KOPT-K1 (cell line): ENCODE data around the gene CRYGA.

Experiments used
- H3K27ac ChIP-seq: fragments of 200-600 bp; sonication (generic); 2 replicates; pipeline ENCODE4 v1.5.1; 2016; ENCODE audit warnings: antibody characterized with exemption, mild to moderate bottlenecking, low read depth, low read length; ENCODE audit not compliant: poor library complexity, severe bottlenecking
- H3K36me3 ChIP-seq: fragments of 200-600 bp; sonication (generic); 2 replicates; pipeline ENCODE4 v1.5.1; 2017; ENCODE audit warnings: antibody characterized with exemption, mild to moderate bottlenecking, low read length, moderate library complexity; ENCODE audit not compliant: insufficient read depth
- H3K9me3 ChIP-seq: fragments of 200-600 bp; sonication (generic); 2 replicates; pipeline ENCODE4 v1.5.1; 2017; ENCODE audit warnings: antibody characterized with exemption, low read length, mild to moderate bottlenecking; ENCODE audit not compliant: insufficient read depth, poor library complexity, severe bottlenecking

CRYGA gene

DNA sequence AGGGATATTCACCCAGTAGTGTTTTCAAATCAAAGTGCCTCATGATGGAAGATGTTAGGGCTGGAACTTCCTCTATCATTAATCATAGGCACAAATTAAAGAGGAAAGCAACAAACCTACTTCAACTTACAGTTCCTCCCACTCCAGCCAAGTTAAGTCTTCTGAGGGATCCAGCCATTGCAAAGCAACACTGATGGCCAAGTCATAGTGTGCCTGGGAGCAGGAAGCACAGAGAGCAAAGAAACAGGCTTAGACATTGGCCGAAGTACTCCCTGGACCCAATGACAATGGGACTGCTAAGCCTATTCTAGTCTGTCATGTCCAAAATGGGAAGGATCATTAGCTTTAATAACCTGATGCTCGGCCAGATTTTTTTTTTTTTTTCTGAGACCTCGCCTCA, 19.4 kb upstream of the CRYGA start:
- H3K9me3 ChIP-seq: no peaks in the 10 kb centered on the region
- no peak overlapping the region for H3K27ac ChIP-seq
- H3K36me3 ChIP-seq: no peaks in the 10 kb centered on the region

DNA sequence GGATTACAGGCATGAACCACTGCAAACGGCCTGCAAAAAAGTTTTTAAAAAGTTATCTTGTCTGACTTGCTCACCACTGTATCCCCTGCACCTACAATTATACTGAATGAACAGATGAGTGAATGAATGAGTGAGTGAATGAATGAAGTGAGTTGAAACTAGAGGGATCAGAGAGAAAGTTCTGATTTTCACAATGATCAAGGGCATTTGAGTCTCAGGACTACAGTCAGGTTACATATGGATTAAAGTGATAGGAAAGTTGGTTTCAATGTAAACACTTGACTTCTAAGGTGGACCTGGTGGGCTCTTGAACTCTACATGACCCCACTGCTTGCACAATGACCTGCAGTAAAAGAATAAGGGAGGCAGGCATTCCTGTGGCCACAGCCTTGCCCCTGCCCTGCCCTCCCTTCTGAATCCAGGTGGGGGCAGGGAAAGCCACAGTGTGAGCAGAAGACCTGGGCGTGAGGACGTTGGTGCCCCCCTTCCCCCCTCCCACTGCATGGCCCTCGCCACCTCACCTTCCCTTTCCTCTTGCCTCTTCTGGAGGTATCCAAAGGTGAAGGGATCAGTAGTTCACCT, 15.7 kb upstream of the CRYGA start:
- Histone ChIP-seq H3K9me3 (no peaks in the 10 kb centered on the region), H3K36me3 (no peaks in the 10 kb centered on the region), H3K27ac (no peak overlapping the region)

DNA sequence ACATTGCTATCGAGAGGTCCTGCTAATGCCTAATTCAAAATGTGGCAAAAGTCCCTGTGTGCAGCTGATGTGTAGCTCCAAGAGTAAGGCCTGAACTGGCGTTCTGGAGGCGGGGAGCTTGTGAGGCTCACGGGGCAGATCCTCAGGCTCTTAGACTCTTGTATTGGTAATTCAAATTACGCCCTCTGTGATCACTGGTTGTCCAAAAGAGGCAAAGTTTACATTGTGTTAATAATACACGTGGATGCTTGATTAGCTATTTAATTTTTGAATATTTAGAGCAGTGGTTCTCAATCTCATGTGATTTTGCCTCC, 12.4 kb upstream of the CRYGA start:
- no peak overlapping the region for H3K27ac ChIP-seq
- no peaks in the 10 kb centered on the region for H3K9me3 ChIP-seq
- H3K36me3 ChIP-seq: no peaks in the 10 kb centered on the region

- H3K36me3 ChIP-seq: no peaks in the 10 kb centered on the region
- H3K27ac ChIP-seq: no peak overlapping the region
- H3K9me3 ChIP-seq: no peaks in the 10 kb centered on the region
Observed at GRCh38 chr2:208175069-208175839, 11.9 kb upstream of the CRYGA start.

GRCh38 chr2:208174144-208174543, 10.8 kb upstream of the CRYGA start:
- Histone ChIP-seq H3K9me3 (no peaks in the 10 kb centered on the region), H3K27ac (no peak overlapping the region), H3K36me3 (no peaks in the 10 kb centered on the region)

DNA sequence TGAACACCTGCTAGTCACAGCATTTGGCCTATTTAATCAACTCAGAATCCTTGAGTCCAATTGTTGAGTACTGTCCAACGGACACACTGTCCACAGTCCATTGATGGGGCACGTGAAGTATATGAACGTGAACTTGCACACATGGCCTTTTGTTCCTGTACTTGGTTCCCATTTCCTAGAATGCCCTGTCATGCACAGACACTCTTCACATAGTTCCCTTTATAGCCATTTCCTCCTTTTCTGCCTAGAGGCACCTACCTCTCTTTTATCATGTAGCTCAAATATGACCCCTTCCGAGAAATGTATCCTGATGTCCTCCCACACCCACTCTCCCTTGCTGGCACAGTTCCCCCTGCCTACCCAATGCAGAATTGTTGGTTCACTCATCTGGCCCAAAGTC, 8.7 kb upstream of the CRYGA start:
- no peak overlapping the region for H3K27ac ChIP-seq
- no peaks in the 10 kb centered on the region for H3K36me3 ChIP-seq

GRCh38 chr2:208164951-208165755, 1.8 kb upstream of the CRYGA start:
- H3K27ac ChIP-seq: no peak overlapping the region
- H3K36me3 ChIP-seq: no peaks in the 10 kb centered on the region
- no peaks in the 10 kb centered on the region for H3K9me3 ChIP-seq

More for the DNA sequence above, 8.7 kb upstream of the CRYGA start:
- no peaks in the 10 kb centered on the region for H3K9me3 ChIP-seq

GRCh38 chr2:208156439-208156838, 7.0 kb downstream of the CRYGA start:
- no peak overlapping the region for H3K27ac ChIP-seq
- peaks cover 11% of the 10 kb centered on the region for H3K9me3 ChIP-seq
- H3K36me3 ChIP-seq: no peaks in the 10 kb centered on the region

DNA sequence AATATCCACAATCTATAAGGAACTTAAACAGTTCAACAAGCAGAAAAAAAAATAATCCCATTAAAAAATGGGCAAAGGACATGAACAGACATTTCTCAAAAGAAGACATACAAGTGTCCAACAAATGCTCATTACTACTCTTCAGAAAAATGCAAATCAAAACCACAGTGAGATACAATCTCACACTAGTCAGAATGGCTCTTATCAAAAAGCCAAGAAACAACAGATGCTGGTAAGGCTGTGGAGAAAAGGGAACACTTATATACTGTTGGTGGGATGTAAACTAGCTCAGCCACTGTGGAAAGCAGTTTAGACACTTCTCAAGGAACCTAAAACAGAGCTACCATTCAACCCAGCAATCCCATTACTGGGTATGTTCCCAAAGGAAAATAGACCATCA, 10.2 kb downstream of the CRYGA start:
- Histone ChIP-seq H3K9me3 (peaks cover 18% of the 10 kb centered on the region), H3K27ac (no peak overlapping the region), H3K36me3 (no peaks in the 10 kb centered on the region)

DNA sequence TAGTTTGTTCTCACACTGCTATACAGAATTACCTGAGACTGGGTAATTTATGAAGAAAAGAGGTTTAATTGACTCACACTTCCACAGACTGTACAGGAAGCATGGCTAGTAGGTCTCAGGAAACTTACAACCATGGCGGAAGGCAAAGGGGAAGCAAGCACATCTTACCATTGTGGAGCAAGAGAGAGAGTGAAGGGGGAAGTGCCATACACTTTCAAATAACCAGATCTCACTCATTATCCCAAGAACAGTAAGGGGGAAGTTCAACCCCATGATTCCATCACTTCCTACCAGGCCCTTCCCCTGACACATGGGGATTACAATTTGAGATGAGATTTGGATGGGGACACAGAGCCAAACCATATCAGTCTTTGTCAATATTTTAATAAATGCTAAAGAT, 12.4 kb downstream of the CRYGA start:
- H3K9me3 ChIP-seq: peaks cover 18% of the 10 kb centered on the region
- no peaks in the 10 kb centered on the region for H3K36me3 ChIP-seq
- no peak overlapping the region for H3K27ac ChIP-seq

- Histone ChIP-seq H3K9me3 (peaks cover 18% of the 10 kb centered on the region), H3K36me3 (no peaks in the 10 kb centered on the region), H3K27ac (no peak overlapping the region)
Observed at GRCh38 chr2:208150094-208150493, 13.3 kb downstream of the CRYGA start.

DNA sequence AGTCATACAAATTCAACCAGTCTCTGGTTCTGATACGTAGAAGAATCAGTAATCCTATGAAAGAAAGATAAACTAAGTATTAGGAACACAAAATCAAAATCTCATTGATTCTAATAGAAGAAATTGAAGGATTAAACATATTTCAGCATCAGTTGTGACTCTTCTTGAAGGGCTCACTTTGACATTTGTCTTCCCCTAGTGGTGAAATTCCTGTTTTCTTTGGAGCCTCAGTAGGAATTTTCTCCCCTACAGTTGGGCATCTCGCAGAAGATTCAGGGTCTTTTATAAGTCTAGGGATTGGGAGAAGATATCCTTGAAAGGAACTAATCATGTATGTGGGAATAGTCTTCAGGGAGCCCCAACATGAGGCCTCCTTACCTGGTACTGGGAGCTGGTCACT, 14.6 kb downstream of the CRYGA start:
- Histone ChIP-seq H3K36me3 (no peaks in the 10 kb centered on the region), H3K9me3 (peaks cover 18% of the 10 kb centered on the region), H3K27ac (no peak overlapping the region)

DNA sequence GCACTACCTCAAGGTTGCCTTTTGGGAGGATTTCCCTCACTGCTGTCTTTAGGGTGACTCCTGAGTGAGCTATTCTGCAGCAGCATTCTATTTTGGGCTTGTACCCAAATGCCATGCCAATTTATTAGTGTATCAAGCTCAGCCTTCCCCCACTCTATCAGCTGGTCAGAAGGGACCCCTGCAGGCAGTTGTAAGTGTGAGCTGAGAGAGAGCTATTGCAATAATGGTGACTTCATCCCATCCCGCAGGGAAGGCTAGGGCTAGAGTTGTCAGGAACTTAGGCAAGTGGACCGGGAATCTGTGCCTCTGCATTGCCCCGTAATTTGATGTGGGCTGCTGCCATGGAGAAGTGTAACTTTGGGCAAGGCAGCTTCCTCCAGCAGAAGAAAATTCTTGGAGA, 15.6 kb downstream of the CRYGA start:
- Histone ChIP-seq H3K27ac (no peak overlapping the region), H3K9me3 (peaks cover 14% of the 10 kb centered on the region), H3K36me3 (no peaks in the 10 kb centered on the region)

DNA sequence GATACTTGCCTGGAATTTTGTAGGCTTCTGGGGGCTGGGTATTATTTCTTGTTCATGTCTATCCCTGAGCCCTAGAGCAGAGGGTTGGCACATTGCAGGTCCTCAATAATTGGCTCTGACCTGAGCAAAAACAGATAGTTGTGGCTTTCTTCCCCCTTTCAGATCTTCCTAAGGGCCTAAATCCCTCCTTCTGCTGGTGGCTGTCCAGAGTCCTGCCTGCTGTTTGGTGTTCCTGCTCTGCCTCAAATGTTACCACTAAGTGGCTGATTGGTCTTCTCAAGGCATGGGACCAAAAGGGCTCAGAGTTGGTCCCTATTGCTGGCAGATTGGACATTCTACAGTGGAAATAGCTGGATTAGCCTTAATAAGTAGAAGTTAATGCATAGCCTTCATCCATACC, 16.4 kb downstream of the CRYGA start:
- H3K9me3 ChIP-seq: peaks cover 13% of the 10 kb centered on the region
- no peaks in the 10 kb centered on the region for H3K36me3 ChIP-seq
- no peak overlapping the region for H3K27ac ChIP-seq

DNA sequence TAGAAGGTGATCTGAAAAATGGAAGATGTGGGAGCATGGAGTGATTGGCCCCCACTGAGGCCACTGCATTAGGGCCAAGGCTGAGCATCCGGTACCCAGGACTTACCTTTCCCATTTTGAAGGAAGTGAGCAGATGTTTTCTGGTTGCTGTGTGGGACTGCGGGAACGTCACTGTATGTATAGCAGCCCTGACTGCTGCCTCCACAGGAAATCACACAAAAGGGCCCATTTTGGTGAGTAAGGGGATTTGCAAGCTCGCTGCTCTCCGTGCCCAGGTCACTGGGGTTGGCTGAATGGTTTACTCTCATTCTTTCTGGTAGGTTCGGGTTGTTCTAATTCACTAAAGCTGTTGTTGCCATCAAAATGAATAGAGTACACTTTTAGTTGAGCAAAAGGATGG, 17.4 kb downstream of the CRYGA start, which contains the start of gene CRYGB:
CRYGB (minus strand) TSS at position 153 of the 400 bp plus-strand sequence; CDS start at position 115, 38 bp downstream.
- H3K27ac ChIP-seq: no peak within 1 kb of the TSS
- no peaks in the 10 kb centered on the region for H3K36me3 ChIP-seq
- H3K9me3 ChIP-seq: peaks cover 3% of the 10 kb centered on the region
